H1 (cell line): ENCODE results near the gene EEF1AKMT1. TPM values are rescaled to one million over a fixed set of nuclear protein-coding genes. Genes with fewer than 3 reads are reported as not detected.

Source experiments
- CTCF ChIA-PET: fragments of 300-600 bp; sonication (Branson Sonifier 250); formaldehyde crosslinking; loops from one replicate; lab custom pipeline; 2021; ENCODE audit not compliant: partially characterized antibody; lab: Charles Lee
- POLR2A ChIA-PET: fragments of 300-600 bp; sonication (Branson Sonifier 250); formaldehyde crosslinking; loops from one replicate; lab custom pipeline; 2021; ENCODE audit warnings: inconsistent platforms; ENCODE audit not compliant: partially characterized antibody; lab: Charles Lee
- DNase-seq, 2 experiments: peaks; one replicate each; pipeline versions ENCODE4 v3.0.0 to v3.0.0-alpha.2; 2010 to 2022; ENCODE audit warnings: low spot score in 2 of 2, low read depth in 1 of 2, mixed read lengths in 1 of 2
- FAIRE-seq: peaks from 2 replicates; lab custom pipeline; 2011; peaks lifted over from hg19 to GRCh38; lab: Jason Lieb, UNC
- H2AFZ ChIP-seq: 2 replicates; pipeline ENCODE4 v1.8.1; 2012; ENCODE audit warnings: low read length, inconsistent platforms
- H2AK5ac ChIP-seq: 2 replicates; pipeline ENCODE4 v1.6.1; 2013; ENCODE audit warnings: low read depth, low read length
- H2BK120ac ChIP-seq: replicated peaks from 2 replicates; pipeline ENCODE3; 2013; ENCODE audit warnings: low read depth, low read length, inconsistent platforms
- H2BK12ac ChIP-seq: 2 replicates; pipeline ENCODE4 v1.6.1; 2013; ENCODE audit warnings: low read depth, low read length
- H2BK15ac ChIP-seq: 2 replicates; pipeline ENCODE4 v1.6.1; 2013; ENCODE audit warnings: low read length
- H2BK20ac ChIP-seq: 2 replicates; pipeline ENCODE4 v1.6.1; 2013; ENCODE audit warnings: low read length
- H2BK5ac ChIP-seq: 2 replicates; pipeline ENCODE4 v1.6.1; 2013; ENCODE audit warnings: low read depth, low read length
- H3K14ac ChIP-seq: 2 replicates; pipeline ENCODE4 v1.6.1; 2013; ENCODE audit warnings: inconsistent platforms; ENCODE audit not compliant: insufficient read length
- H3K18ac ChIP-seq: 2 replicates; pipeline ENCODE4 v1.6.1; 2013; ENCODE audit warnings: low read length; ENCODE audit errors: extremely low read depth
- H3K23ac ChIP-seq: 2 replicates; pipeline ENCODE4 v1.6.1; 2013; ENCODE audit warnings: inconsistent platforms; ENCODE audit not compliant: insufficient read length
- H3K23me2 ChIP-seq: 2 replicates; pipeline ENCODE4 v1.6.1; 2013; ENCODE audit warnings: low read depth, low read length
- H3K27ac ChIP-seq: 2 replicates; pipeline ENCODE4 v1.6.1; 2011; ENCODE audit warnings: low read depth, low read length, inconsistent platforms
- H3K27me3 ChIP-seq, 4 experiments: replicated peaks in 1 of 4; 1 replicate in 1 of 4; 2 replicates in 3 of 4; pipeline versions ENCODE4 v1.6.1 to v1.8.1; 2011 to 2013; ENCODE audit warnings: low read length in 3 of 4, mild to moderate bottlenecking in 3 of 4, inconsistent platforms in 2 of 4, mixed read lengths in 2 of 4, moderate library complexity in 1 of 4; ENCODE audit not compliant: control insufficient read depth in 3 of 4, insufficient read depth in 3 of 4; ENCODE audit errors: extremely low read depth in 1 of 4
- H3K36me3 ChIP-seq, 4 experiments: 2 replicates each; pipeline versions ENCODE4 v1.6.1 to v1.8.1; 2011 to 2013; ENCODE audit warnings: mild to moderate bottlenecking in 4 of 4, low read length in 3 of 4, moderate library complexity in 2 of 4, control low read depth in 1 of 4, inconsistent platforms in 1 of 4; ENCODE audit not compliant: insufficient read depth in 4 of 4, control insufficient read depth in 2 of 4
- H3K4ac ChIP-seq: replicated peaks from 2 replicates; pipeline ENCODE3; 2013; ENCODE audit warnings: low read length, low read depth, mixed read lengths, inconsistent platforms; ENCODE audit not compliant: insufficient read length
- H3K4me1 ChIP-seq, 4 experiments: replicated peaks in 1 of 4; 1 replicate in 1 of 4; 2 replicates in 3 of 4; pipeline versions ENCODE4 v1.6.1 to v1.8.1; 2011 to 2013; ENCODE audit warnings: low read length in 3 of 4, inconsistent platforms in 2 of 4, mixed read lengths in 1 of 4; ENCODE audit not compliant: insufficient read depth in 4 of 4, control insufficient read depth in 3 of 4
- H3K4me2 ChIP-seq, 2 experiments: 2 replicates each; pipeline versions ENCODE4 v1.6.1 to v1.8.1; 2011 to 2013; ENCODE audit warnings: low read depth in 2 of 2, low read length in 2 of 2, control low read depth in 1 of 2, inconsistent platforms in 1 of 2, mild to moderate bottlenecking in 1 of 2; ENCODE audit not compliant: insufficient read depth in 1 of 2
- H3K4me3 ChIP-seq, 4 experiments: fragments of 200-600, 300-600 bp in 1 of 4; sonication (generic), shearing (Covaris generic), sonication (Bioruptor Twin) in 1 of 4; 2 replicates each; pipeline versions ENCODE4 v1.5.1 to v1.8.1; 2011 to 2016; ENCODE audit warnings: low read length in 4 of 4, low read depth in 3 of 4, control low read depth in 2 of 4, inconsistent platforms in 2 of 4, mild to moderate bottlenecking in 2 of 4, mixed read lengths in 1 of 4, moderate library complexity in 1 of 4; ENCODE audit not compliant: insufficient read depth in 2 of 4; ENCODE audit errors: extremely low read depth in 1 of 4
- H3K56ac ChIP-seq: replicated peaks from 2 replicates; pipeline ENCODE3; 2013; ENCODE audit warnings: low read depth, mild to moderate bottlenecking, mixed read lengths, low read length, inconsistent platforms; ENCODE audit not compliant: insufficient read length
- H3K79me1 ChIP-seq: 2 replicates; pipeline ENCODE4 v1.6.1; 2013; ENCODE audit warnings: low read depth, low read length, control low read depth
- H3K79me2 ChIP-seq, 2 experiments: 2 replicates each; pipeline versions ENCODE4 v1.6.1 to v1.8.1; 2012 to 2013; ENCODE audit warnings: low read length in 2 of 2, mild to moderate bottlenecking in 2 of 2, inconsistent platforms in 1 of 2; ENCODE audit not compliant: insufficient read depth in 2 of 2, control insufficient read depth in 1 of 2
- H3K9ac ChIP-seq, 4 experiments: replicated peaks in 1 of 4; 1 replicate in 1 of 4; 2 replicates in 3 of 4; pipeline versions ENCODE4 v1.6.1 to v1.8.1; 2011 to 2013; ENCODE audit warnings: low read depth in 3 of 4, low read length in 3 of 4, control low read depth in 2 of 4, mild to moderate bottlenecking in 2 of 4, moderate library complexity in 2 of 4, inconsistent platforms in 1 of 4; ENCODE audit errors: extremely low read depth in 1 of 4
- H3K9me3 ChIP-seq, 2 experiments: 2 replicates each; pipeline versions ENCODE4 v1.6.1 to v1.8.1; 2012 to 2013; ENCODE audit warnings: mild to moderate bottlenecking in 2 of 2, moderate library complexity in 2 of 2, control low read depth in 1 of 2, inconsistent platforms in 1 of 2, low read depth in 1 of 2, low read length in 1 of 2, mixed read lengths in 1 of 2; ENCODE audit not compliant: insufficient read depth in 2 of 2
- H4K20me1 ChIP-seq, 2 experiments: replicated peaks in 1 of 2; 2 replicates each; pipeline versions ENCODE3 to v1.8.1; 2011 to 2013; ENCODE audit warnings: inconsistent platforms in 2 of 2, low read length in 2 of 2, mild to moderate bottlenecking in 1 of 2; ENCODE audit not compliant: insufficient read depth in 2 of 2, control insufficient read depth in 1 of 2
- H4K5ac ChIP-seq: 2 replicates; pipeline ENCODE4 v1.6.1; 2013; ENCODE audit warnings: low read length, low read depth, mixed read lengths, inconsistent platforms; ENCODE audit not compliant: insufficient read length
- H4K8ac ChIP-seq: 2 replicates; pipeline ENCODE4 v1.8.0; 2013; ENCODE audit warnings: mild to moderate bottlenecking, moderate library complexity, low read length, inconsistent platforms; ENCODE audit not compliant: insufficient read depth; ENCODE audit errors: extremely low read depth
- H4K91ac ChIP-seq: replicated peaks from 2 replicates; pipeline ENCODE3; 2013; ENCODE audit warnings: low read length, mixed read lengths, inconsistent platforms; ENCODE audit not compliant: insufficient read length
- PHF8 ChIP-seq: fragments of 200-600 bp; sonication (generic); conservative IDR thresholded peaks from 2 replicates; pipeline ENCODE4 v1.7.1; 2012; ENCODE audit warnings: low read depth, mild to moderate bottlenecking, inconsistent platforms, low read length, moderate library complexity
- WGBS, 2 experiments: shearing (Covaris generic) in 1 of 2; methylation state at CpG; one replicate each; pipeline versions ENCODE4 v1.1.6 to v1.1.7; 2013 to 2015; ENCODE audit warnings: low lambda C conversion rate in 2 of 2, mixed read lengths in 2 of 2, inconsistent platforms in 1 of 2, low coverage in 1 of 2, missing lambda C conversion rate in 1 of 2; ENCODE audit not compliant: insufficient replicate concordance in 2 of 2, insufficient coverage in 1 of 2, insufficient read length in 1 of 2; ENCODE audit errors: extremely low coverage in 1 of 2, missing lambda C conversion rate in 1 of 2; 5-methylcytosine and 5-hydroxymethylcytosine counted together
- polyA plus RNA-seq, 7 experiments: library from polyadenylated mRNA; depleted of rRNA in 3 of 7; stranded (reverse) in 5 of 7; unstranded in 2 of 7; fragments of >200 nt in 5 of 7; fragments of 200-250 nt in 2 of 7; gene quantifications; 1 replicate in 5 of 7; 2 replicates in 1 of 7; 4 replicates in 1 of 7; pipeline versions ENCODE4 v1.2.1 to v1.2.3, GENCODE V29; 2011 to 2013; ENCODE audit warnings: missing spikeins in 2 of 7, mixed read lengths in 2 of 7
- total RNA-seq: library from RNA; stranded (reverse); fragmentation: NEBNext Ultra II Directional; extraction: Animal tissue kit (Norgen Biotek cat#: 25700); gene quantifications from 2 replicates; pipeline ENCODE4 v1.2.1, GENCODE V29; 2021

Gene EEF1AKMT1
- total and polyA plus RNA-seq, 2 of the 8 experiments (the other 6 are each of a cell fraction or from before 2014, with no cell fraction given): 3.1 to 4.1 TPM

DNA sequence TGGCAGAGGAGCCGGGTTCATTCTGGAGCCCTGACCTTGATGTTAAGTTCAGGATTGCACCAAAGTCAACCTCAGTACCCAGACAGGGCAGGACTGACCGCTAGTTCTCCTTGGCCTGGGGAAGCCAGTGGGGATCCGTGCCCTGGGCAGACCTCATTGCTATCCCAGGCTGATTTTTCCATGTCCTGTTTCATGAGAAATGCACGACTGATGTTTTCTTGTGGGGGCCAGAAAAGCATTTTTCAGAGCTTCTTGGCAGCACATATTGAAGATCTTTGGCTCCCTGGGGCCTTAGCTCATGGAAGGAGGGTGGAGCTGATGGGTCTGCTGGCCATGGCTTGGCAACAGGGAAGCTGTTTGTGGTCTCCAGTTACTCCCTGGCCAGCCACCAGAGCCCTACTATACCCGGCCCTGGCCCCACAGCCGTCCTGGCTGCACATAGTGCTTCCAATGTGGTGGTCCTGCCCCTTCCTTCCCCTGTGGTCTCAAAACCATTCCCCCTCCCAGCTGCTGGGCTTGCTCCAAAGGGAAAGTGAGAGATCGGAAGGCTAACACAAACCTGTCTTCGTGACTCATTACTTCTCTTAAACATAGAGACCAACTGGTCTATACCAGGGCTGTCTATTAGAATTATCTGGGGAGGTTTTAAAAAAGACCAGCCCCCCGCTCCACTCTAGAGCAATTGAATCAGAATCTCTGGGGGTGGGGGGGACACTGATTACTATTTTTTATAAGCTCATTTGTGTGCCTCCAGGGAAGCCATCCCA lies 59.0 kb downstream of the EEF1AKMT1 start:
- Histone ChIP-seq H4K91ac (no peak overlapping the region), H2BK20ac (no peak overlapping the region), H3K27ac (no peak overlapping the region), H3K56ac (no peak overlapping the region), H2AFZ (no peak overlapping the region), H3K4ac (no peak overlapping the region), H2AK5ac (no peak overlapping the region), H2BK12ac (peak overlapping the region; percentile 11), H2BK5ac (no peak overlapping the region), H3K18ac (no peak overlapping the region), H4K8ac (no peak overlapping the region), H3K4me2 (no peak overlapping the region), H3K14ac (no peak overlapping the region), H3K9me3 (no peaks in the 10 kb centered on the region; a peak in 1 of 4 replicates), H2BK120ac (no peak overlapping the region), H3K79me2 (no peaks in the 10 kb centered on the region), H3K23me2 (peaks cover 9% of the 10 kb centered on the region; the same call in 1 of the 2 replicates), H3K27me3 (no peaks in the 10 kb centered on the region), H3K79me1 (no peaks in the 10 kb centered on the region), H4K20me1 (peaks cover 0 to 5% of the 10 kb centered on the region in 2 experiments), H3K23ac (no peak overlapping the region), H4K5ac (no peak overlapping the region), H3K9ac (no peak overlapping the region; a peak in 1 of 7 replicates), H2BK15ac (no peak overlapping the region), H3K36me3 (no peaks in the 10 kb centered on the region), H3K4me3 (no peak overlapping the region), H3K4me1 (peaks cover 2 to 9% (median 6%) of the 10 kb centered on the region in 4 experiments; a peak in 4 of 7 replicates)
- no peak for TF ChIP-seq PHF8
- FAIRE-seq (no peak), DNase-seq (no peak)
- POLR2A ChIA-PET: interaction anchor here (0.6 to 1.3 kb wide), 3 partner anchors 9 to 74 kb away, joined by 3 read pairs; partner anchors contain the start of gene EEF1AKMT1
- WGBS, 2 experiments: 91% methylated on average over 9 of the region's 9 CpGs; no CpG with 5 or more reads in 1 of the 2 experiments
- CTCF ChIA-PET: interaction anchor here (0.9 to 4.3 kb wide), 10 partner anchors 8 to 342 kb away, joined by 3 to 26 read pairs (median 4); partner anchors contain the start of gene IL17D
